Thyroid gland (tissue), 4 donors: Measurements from ENCODE around the gene ILKAP. TPM values are rescaled to one million over a fixed set of nuclear protein-coding genes. Genes with fewer than 3 reads are reported as not detected.

ENCODE experiments used
- DNase-seq, 2 donors: peaks; one replicate each; pipeline ENCODE4 v3.0.0-alpha.2; 2019
- H3K27ac ChIP-seq, 3 donors: fragments of 200-600 bp; sonication (generic); 1 replicate in 2 of 3; 2 replicates in 1 of 3; pipeline ENCODE4 v1.5.1; 2016 to 2019; ENCODE audit warnings: mild to moderate bottlenecking in 1 of 3, moderate library complexity in 1 of 3
- H3K27me3 ChIP-seq: fragments of 200-600 bp; sonication (generic); one replicate; pipeline ENCODE4 v1.5.1; 2019
- H3K36me3 ChIP-seq, 2 donors: fragments of 200-600 bp; sonication (generic); one replicate each; pipeline ENCODE4 v1.5.1; 2016 to 2019
- H3K4me1 ChIP-seq, 2 donors: fragments of 200-600 bp; sonication (generic); one replicate each; pipeline ENCODE4 v1.5.1; 2017 to 2019
- H3K4me3 ChIP-seq, 3 donors: fragments of 200-600 bp; sonication (generic); replicated peaks in 1 of 3; 1 replicate in 2 of 3; 2 replicates in 1 of 3; pipeline ENCODE4 v1.5.1; 2016; ENCODE audit warnings: mild to moderate bottlenecking in 1 of 3
- H3K9me3 ChIP-seq: fragments of 200-600 bp; sonication (generic); one replicate; pipeline ENCODE4 v1.5.1; 2017
- CTCF ChIP-seq, 6 experiments: fragments of 200-600 bp in 3 of 6; fragments of 450-650 bp in 3 of 6; sonication (generic) in 3 of 6; IDR thresholded peaks; one replicate each; pipeline ENCODE4 v1.5.1; 2016 to 2019; ENCODE audit warnings: antibody characterized with exemption in 6 of 6, mild to moderate bottlenecking in 2 of 6, inconsistent platforms in 1 of 6, moderate library complexity in 1 of 6
- POLR2A ChIP-seq, 2 donors: fragments of 450-650 bp; IDR thresholded peaks; one replicate each; pipeline ENCODE4 v1.6.1; 2017; ENCODE audit warnings: antibody characterized with exemption in 2 of 2, mild to moderate bottlenecking in 2 of 2, moderate library complexity in 1 of 2
- WGBS, 2 donors: methylation state at CpG; one replicate each; pipeline ENCODE4 v1.1.5; 2017; 5-methylcytosine and 5-hydroxymethylcytosine counted together
- intact Hi-C: fragments of 100-400 bp; cut with DNase I; formaldehyde crosslinking; loops from one replicate; pipeline ENCODE4 v1.15.1; 2023
- total RNA-seq, 4 donors: library from RNA; depleted of rRNA; stranded (reverse); fragments of >200 nt; gene quantifications; one replicate each; pipeline ENCODE4 v1.2.3, GENCODE V29; 2016

The ILKAP gene
- total RNA-seq, 4 donors from 2014 or later, result 33.4 to 52.0 (median 41.0) TPM

DNA sequence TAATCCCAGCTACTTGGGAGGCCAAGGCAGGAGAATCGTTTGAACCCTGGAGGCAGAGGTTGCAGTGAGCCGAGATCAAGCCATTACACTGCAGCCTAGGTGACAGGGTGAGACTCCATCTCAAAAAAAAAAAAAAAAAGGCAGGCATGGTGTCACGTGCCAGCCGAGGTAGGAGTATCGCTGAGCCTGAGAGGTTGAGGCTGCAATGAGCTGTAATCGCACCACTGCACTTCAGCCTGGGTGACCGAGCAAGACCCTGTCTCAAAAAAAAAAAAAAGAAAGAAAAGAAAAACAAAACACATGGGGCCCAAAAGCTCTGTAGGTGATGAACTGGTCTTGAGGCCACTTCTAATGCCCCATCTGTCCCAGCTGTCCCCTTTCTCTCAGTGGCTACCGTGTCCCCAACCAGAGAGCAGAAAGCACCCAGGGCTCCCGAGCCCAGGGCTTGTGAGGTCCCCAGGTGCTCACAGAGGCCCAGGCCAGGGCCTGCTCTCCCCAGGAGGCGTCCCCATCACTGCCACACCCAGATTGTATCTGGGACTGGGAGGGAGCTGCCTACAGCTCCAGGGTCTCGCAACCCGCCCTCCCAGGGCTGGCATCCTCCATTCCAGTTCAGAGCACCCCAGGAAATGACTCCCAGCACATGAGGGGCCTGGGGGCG is 56.5 kb downstream of the ILKAP start:
- H3K4me3 ChIP-seq, result no peak overlapping the region
- H3K36me3 ChIP-seq, result no peaks in the 10 kb centered on the region
- H3K4me1 ChIP-seq, result peaks cover 7 to 24% of the 10 kb centered on the region in 2 donors
- DNase-seq, result peak; percentile 85 to 86
- intact Hi-C loops, result no loop called here
- TF ChIP-seq CTCF (IDR thresholded peaks at IDR 0.05), result no peak
- no peak for TF ChIP-seq POLR2A (IDR thresholded peaks at IDR 0.05)
- WGBS, 2 donors, result 38 to 43% methylated on average over 9 to 13 of the region's 13 CpGs
- no peaks in the 10 kb centered on the region for H3K9me3 ChIP-seq
- peak overlapping the region; percentile 30 to 61 (median 39) for H3K27ac ChIP-seq
- no peaks in the 10 kb centered on the region for H3K27me3 ChIP-seq

- no peaks in the 10 kb centered on the region for H3K36me3 ChIP-seq
- intact Hi-C loops, result no loop called here
- H3K27me3 ChIP-seq, result no peaks in the 10 kb centered on the region
- H3K4me3 ChIP-seq, result no peak overlapping the region
- TF ChIP-seq POLR2A (IDR thresholded peaks at IDR 0.05) (no peak), CTCF (IDR thresholded peaks at IDR 0.05) (no peak)
- H3K27ac ChIP-seq, result no peak overlapping the region
- 95 to 100% methylated on average over 3 to 10 of the region's 12 CpGs for WGBS, 2 donors
- H3K9me3 ChIP-seq, result no peaks in the 10 kb centered on the region
- DNase-seq, result no peak
- peaks cover 7 to 28% of the 10 kb centered on the region in 2 donors for H3K4me1 ChIP-seq
These were observed 57.6 kb downstream of the ILKAP start for GRCh38 chr2:238145851-238146250.

- 87 to 100% methylated on average over 2 to 5 of the region's 12 CpGs for WGBS, 2 donors
- intact Hi-C loops, result no loop called here
- Histone ChIP-seq H3K27ac (no peak overlapping the region), H3K4me1 (peaks cover 7 to 28% of the 10 kb centered on the region in 2 donors), H3K9me3 (no peaks in the 10 kb centered on the region), H3K36me3 (no peaks in the 10 kb centered on the region), H3K4me3 (no peak overlapping the region), H3K27me3 (no peaks in the 10 kb centered on the region)
- DNase-seq, result no peak
- TF ChIP-seq POLR2A (IDR thresholded peaks at IDR 0.05) (no peak), CTCF (IDR thresholded peaks at IDR 0.05) (no peak)
These were observed 58.4 kb downstream of the ILKAP start for GRCh38 chr2:238145046-238145445.

DNA sequence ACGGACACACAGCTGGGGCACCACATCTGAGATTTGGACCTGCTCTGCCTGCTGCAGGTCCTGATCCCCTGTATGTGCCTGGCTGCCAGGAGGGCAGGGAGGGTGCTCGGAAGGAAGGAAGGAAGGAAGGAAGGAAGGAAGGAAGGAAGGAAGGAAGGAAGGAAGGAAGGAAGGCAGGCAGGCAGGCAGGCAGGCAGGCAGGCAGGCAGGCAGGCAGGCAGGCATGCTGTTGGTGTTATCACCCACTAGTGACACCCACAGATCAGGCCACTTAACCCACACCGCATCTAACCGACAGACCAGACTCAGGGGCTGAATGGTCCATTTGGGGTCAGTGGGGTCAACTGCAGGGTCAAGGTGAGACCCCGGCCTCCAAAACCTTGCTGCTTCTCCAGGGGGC is 59.2 kb downstream of the ILKAP start:
- no peak overlapping the region for H3K27ac ChIP-seq
- H3K36me3 ChIP-seq, result no peaks in the 10 kb centered on the region
- DNase-seq, result no peak
- intact Hi-C loops, result no loop called here
- WGBS, 2 donors, result 85 to 90% methylated on average over 4 to 5 of the region's 5 CpGs
- TF ChIP-seq POLR2A (IDR thresholded peaks at IDR 0.05), result no peak
- TF ChIP-seq CTCF (IDR thresholded peaks at IDR 0.05), result no peak
- H3K4me3 ChIP-seq, result no peak overlapping the region
- H3K4me1 ChIP-seq, result peaks cover 7 to 30% of the 10 kb centered on the region in 2 donors
- no peaks in the 10 kb centered on the region for H3K27me3 ChIP-seq
- H3K9me3 ChIP-seq, result no peaks in the 10 kb centered on the region

DNA sequence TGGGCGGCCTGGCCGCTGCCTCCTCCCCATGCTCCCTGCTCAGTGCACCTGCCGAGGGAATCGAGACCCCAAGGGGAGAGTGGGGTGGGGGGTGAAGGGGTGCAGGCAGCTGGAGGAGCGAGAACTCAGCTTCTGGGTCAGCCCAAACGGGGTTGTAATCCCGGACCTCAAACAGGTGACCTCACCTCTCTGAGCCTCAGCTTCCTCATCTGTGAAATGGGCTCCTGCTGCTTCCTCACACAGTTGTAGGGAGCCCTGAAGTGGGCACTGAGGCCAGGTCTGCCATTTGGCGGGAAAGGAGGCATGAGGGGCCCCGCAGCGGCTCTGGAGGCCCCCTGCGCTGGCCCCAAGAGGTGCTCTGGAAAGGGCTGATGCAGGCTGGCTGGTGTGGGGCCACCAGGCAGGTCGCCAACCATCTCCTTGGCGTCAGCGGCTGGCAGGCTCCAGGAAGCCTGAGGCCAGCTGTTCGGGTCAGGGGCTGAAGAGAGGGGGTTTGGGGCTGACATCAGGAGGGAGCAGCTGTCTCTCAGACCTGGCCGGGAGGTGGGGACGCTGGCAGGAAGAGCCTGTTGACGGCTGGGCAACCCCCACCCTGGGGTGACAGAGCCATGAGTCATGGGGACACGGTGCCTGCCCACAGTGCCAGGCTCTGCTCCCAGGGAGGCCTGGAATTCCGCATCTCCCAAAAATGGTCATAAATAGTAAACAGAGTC is 60.1 kb downstream of the ILKAP start:
- no peak overlapping the region for H3K27ac ChIP-seq
- no peak for DNase-seq
- intact Hi-C loops, result no loop called here

More for the DNA sequence above, 60.1 kb downstream of the ILKAP start:
- no peaks in the 10 kb centered on the region for H3K36me3 ChIP-seq
- TF ChIP-seq CTCF (IDR thresholded peaks at IDR 0.05), result no peak
- TF ChIP-seq POLR2A (IDR thresholded peaks at IDR 0.05), result no peak
- no peak overlapping the region for H3K4me3 ChIP-seq
- H3K4me1 ChIP-seq, result peaks cover 15 to 38% of the 10 kb centered on the region in 2 donors
- no peaks in the 10 kb centered on the region for H3K27me3 ChIP-seq
- H3K9me3 ChIP-seq, result no peaks in the 10 kb centered on the region
- WGBS, 2 donors, result 70 to 85% methylated on average over 8 to 14 of the region's 20 CpGs
